Ishikawa (cell line): ENCODE measurements around the gene ABCF3.

Experiments
- CEBPB ChIP-seq: IDR thresholded peaks from 2 replicates; pipeline ENCODE4 v1.6.1; 2012
- CREB1 ChIP-seq: IDR thresholded peaks from 2 replicates; pipeline ENCODE4 v1.6.1; 2012; ENCODE audit warnings: low read depth
- EGR1 ChIP-seq: IDR thresholded peaks from 2 replicates; pipeline ENCODE4 v1.6.1; 2012
- EP300 ChIP-seq: IDR thresholded peaks from 2 replicates; pipeline ENCODE4 v1.6.1; 2012; ENCODE audit warnings: borderline replicate concordance
- FOXM1 ChIP-seq: IDR thresholded peaks from 2 replicates; pipeline ENCODE4 v1.6.1; 2012; ENCODE audit warnings: low read depth, borderline replicate concordance
- NFIC ChIP-seq: IDR thresholded peaks from 2 replicates; pipeline ENCODE4 v1.6.1; 2012
- RAD21 ChIP-seq: IDR thresholded peaks from 2 replicates; pipeline ENCODE4 v1.6.1; 2012; ENCODE audit warnings: low read depth
- REST ChIP-seq: IDR thresholded peaks from 2 replicates; pipeline ENCODE4 v1.6.1; 2012; ENCODE audit warnings: low read depth, mild to moderate bottlenecking
- TAF1 ChIP-seq: IDR thresholded peaks from 2 replicates; pipeline ENCODE4 v1.6.1; 2012; ENCODE audit warnings: low read depth, mild to moderate bottlenecking
- TCF12 ChIP-seq: IDR thresholded peaks from 2 replicates; pipeline ENCODE4 v1.6.1; 2012; ENCODE audit warnings: low read depth
- TEAD4 ChIP-seq: IDR thresholded peaks from 2 replicates; pipeline ENCODE4 v1.6.1; 2012
- USF1 ChIP-seq: IDR thresholded peaks from 2 replicates; pipeline ENCODE4 v1.6.1; 2012
- YY1 ChIP-seq: IDR thresholded peaks from 2 replicates; pipeline ENCODE4 v1.6.1; 2012; ENCODE audit warnings: low read depth
- ZBTB7A ChIP-seq: IDR thresholded peaks from 2 replicates; pipeline ENCODE4 v1.6.1; 2012; ENCODE audit warnings: low read depth
- TF ChIP-seq, protein P1 (sequence below): IDR thresholded peaks from 2 replicates; pipeline ENCODE4 v1.6.1; 2012

ABCF3 gene

GRCh38 chr3:184235381-184236032 lies 49.5 kb downstream of the ABCF3 start:
- TF ChIP-seq REST (no peak), RAD21 (no peak), CREB1 (no peak), NFIC (no peak), USF1 (no peak), TEAD4 (no peak), EP300 (no peak), CEBPB (no peak), EGR1 (no peak), FOXM1 (no peak), TAF1 (no peak), YY1 (no peak), ZBTB7A (no peak), TCF12 (no peak)
- TF ChIP-seq, protein P1, sequence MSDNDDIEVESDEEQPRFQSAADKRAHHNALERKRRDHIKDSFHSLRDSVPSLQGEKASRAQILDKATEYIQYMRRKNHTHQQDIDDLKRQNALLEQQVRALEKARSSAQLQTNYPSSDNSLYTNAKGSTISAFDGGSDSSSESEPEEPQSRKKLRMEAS: no peak

GRCh38 chr3:184236033-184236410 lies 50.0 kb downstream of the ABCF3 start:
- TF ChIP-seq REST (no peak), EGR1 (no peak), YY1 (no peak)
- TF ChIP-seq, protein P1: no peak

DNA sequence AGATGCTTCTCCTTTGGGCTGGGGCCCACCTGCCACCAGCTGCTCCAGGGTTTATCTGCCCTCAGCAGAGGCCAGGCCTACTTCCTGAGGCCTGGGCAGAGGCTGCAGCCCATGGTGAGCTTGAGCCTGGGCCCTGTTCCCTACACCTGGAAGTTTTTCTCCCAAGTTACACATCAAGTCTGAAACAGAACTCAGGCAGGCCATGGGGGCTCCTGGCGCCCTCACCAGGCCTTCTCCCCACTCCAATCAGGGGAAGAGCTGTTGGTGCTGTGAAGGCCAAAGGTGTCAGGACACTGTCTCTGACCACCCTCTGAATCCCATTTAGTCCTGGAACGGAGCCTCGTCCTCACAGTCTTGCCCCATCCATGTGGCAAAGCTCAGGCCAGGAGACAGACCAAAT lies 50.6 kb downstream of the ABCF3 start:
- TF ChIP-seq EGR1 (no peak), USF1 (no peak), CREB1 (no peak), YY1 (no peak), ZBTB7A (no peak), TAF1 (no peak), NFIC (no peak), FOXM1 (no peak), CEBPB (no peak), TEAD4 (no peak)

- no peak for TF ChIP-seq REST
- TF ChIP-seq NFIC: no peak
- no peak for TF ChIP-seq FOXM1
Observed at GRCh38 chr3:184237211-184237610, 51.2 kb downstream of the ABCF3 start.

DNA sequence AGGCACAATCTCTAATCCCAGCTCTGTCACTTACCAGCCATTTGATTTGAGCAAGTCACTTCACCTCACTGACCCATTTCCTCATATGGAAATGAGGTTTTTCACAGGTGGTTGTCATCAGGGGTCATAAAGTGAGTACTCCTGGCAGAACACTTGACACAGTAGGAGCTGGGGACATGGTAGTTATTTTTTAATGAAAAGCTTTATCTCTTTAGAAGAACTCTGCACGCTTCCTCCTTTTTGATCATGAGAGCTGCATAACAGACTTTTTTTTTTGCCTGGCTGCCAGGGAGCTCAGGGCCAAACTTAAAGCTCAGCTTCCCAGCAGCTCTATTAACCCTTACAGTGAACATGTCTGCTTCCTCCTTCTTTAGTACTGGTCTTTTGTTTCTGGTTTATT lies 51.8 kb downstream of the ABCF3 start:
- TF ChIP-seq YY1: no peak
- TF ChIP-seq REST: no peak
- TF ChIP-seq FOXM1: no peak
- no peak for TF ChIP-seq CEBPB
- no peak for TF ChIP-seq EGR1
- no peak for TF ChIP-seq CREB1
- TF ChIP-seq RAD21: no peak
